Gastrocnemius medialis (tissue), 4 donors: ENCODE data around the gene MMP14. TPM values are rescaled to one million over a fixed set of nuclear protein-coding genes. Genes with fewer than 3 reads are reported as not detected.

Source experiments
- ATAC-seq, 2 donors: fragments of 150-250 bp; one replicate each; pipeline ENCODE4 v1.9.1; 2016
- DNase-seq, 2 donors: peaks; one replicate each; pipeline ENCODE4 v3.0.0-alpha.2; 2019
- H3K27ac ChIP-seq, 4 donors: fragments of 200-600 bp; sonication (generic); 1 replicate in 1 of 4; 2 replicates in 3 of 4; pipeline ENCODE4 v1.5.1; 2016 to 2018; ENCODE audit warnings: mild to moderate bottlenecking in 2 of 4, moderate library complexity in 1 of 4
- H3K27me3 ChIP-seq, 3 donors: fragments of 200-600 bp; sonication (generic) in 2 of 3; 1 replicate in 1 of 3; 2 replicates in 2 of 3; pipeline versions ENCODE4 v1.5.1 to v1.6.0; 2016 to 2019; ENCODE audit warnings: mild to moderate bottlenecking in 1 of 3, moderate library complexity in 1 of 3
- H3K36me3 ChIP-seq, 2 donors: fragments of 200-600 bp; sonication (generic) in 1 of 2; one replicate each; pipeline ENCODE4 v1.5.1; 2017 to 2018
- H3K4me1 ChIP-seq, 2 donors: fragments of 200-600 bp; sonication (generic) in 1 of 2; one replicate each; pipeline ENCODE4 v1.5.1; 2016 to 2017; ENCODE audit warnings: mild to moderate bottlenecking in 2 of 2
- H3K4me3 ChIP-seq, 4 donors: fragments of 200-600 bp; sonication (generic) in 3 of 4; 1 replicate in 1 of 4; 2 replicates in 3 of 4; pipeline ENCODE4 v1.5.1; 2016 to 2019; ENCODE audit warnings: mild to moderate bottlenecking in 2 of 4
- H3K9me3 ChIP-seq, 3 donors: fragments of 200-600 bp; sonication (generic) in 2 of 3; 1 replicate in 1 of 3; 2 replicates in 2 of 3; pipeline ENCODE4 v1.5.1; 2016 to 2019
- POLR2A ChIP-seq, 2 donors: fragments of 450-650 bp; IDR thresholded peaks; one replicate each; pipeline ENCODE4 v1.6.1; 2017; ENCODE audit warnings: antibody characterized with exemption in 2 of 2, mild to moderate bottlenecking in 2 of 2, moderate library complexity in 2 of 2
- in situ Hi-C, 4 donors: fragments of 200-750 bp; cut with MboI; loops; one replicate each; pipeline versions ENCODE4 v1.15.0 to v1.8.0; 2017; ENCODE audit warnings: low sequenced_read_pairs in 4 of 4
- intact Hi-C: fragments of 100-400 bp; cut with DNase I; formaldehyde crosslinking; loops from one replicate; pipeline ENCODE4 v1.15.1; 2023; ENCODE audit warnings: low total_unique reads
- total RNA-seq, 4 donors: library from RNA; depleted of rRNA; stranded (reverse); fragments of >200 nt; gene quantifications; one replicate each; pipeline versions ENCODE4 v1.1.0 to v1.2.3, GENCODE V29; 2016
- TF ChIP-seq, protein P1 (sequence below), 5 experiments: fragments of 450-650 bp in 3 of 5; fragments of 200-600 bp in 2 of 5; sonication (generic) in 2 of 5; IDR thresholded peaks in 4 of 5; conservative IDR thresholded peaks in 1 of 5; 1 replicate in 4 of 5; 2 replicates in 1 of 5; pipeline ENCODE4 v1.5.1; 2016 to 2019; ENCODE audit warnings: antibody characterized with exemption in 5 of 5, mild to moderate bottlenecking in 3 of 5, moderate library complexity in 3 of 5

Gene MMP14
- total RNA-seq, 4 donors from 2014 or later, result 14.9 to 29.7 (median 20.8) TPM

DNA sequence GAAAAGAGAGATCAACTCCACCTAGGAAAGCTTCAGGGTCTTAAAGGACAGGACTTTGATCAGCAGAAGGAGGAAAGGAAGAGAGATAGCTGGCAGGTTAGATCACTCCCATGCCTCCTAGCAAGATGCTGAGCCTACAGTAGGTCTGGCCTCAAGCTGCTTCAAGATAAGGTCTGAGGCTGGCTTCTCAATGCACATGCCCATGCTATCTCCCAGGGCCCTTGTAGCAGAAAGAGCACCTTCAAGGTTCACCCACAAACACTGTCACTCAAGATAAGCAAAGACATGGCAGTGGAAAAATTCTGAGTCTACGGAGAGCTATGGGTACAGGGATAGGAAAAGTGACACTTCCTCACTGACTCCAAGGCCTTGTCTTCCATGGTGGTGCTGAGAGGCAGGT is 61.0 kb downstream of the MMP14 start:
- H3K4me3 ChIP-seq, result no peak overlapping the region
- H3K36me3 ChIP-seq, result peaks cover 0 to 21% of the 10 kb centered on the region in 2 donors
- no peaks in the 10 kb centered on the region for H3K27me3 ChIP-seq
- H3K27ac ChIP-seq, result no peak overlapping the region
- no peaks in the 10 kb centered on the region for H3K9me3 ChIP-seq
- in situ Hi-C loops (no loop called here), intact Hi-C loops (no loop called here)
- no peaks in the 10 kb centered on the region for H3K4me1 ChIP-seq
- no peak for ATAC-seq
- TF ChIP-seq, protein P1, sequence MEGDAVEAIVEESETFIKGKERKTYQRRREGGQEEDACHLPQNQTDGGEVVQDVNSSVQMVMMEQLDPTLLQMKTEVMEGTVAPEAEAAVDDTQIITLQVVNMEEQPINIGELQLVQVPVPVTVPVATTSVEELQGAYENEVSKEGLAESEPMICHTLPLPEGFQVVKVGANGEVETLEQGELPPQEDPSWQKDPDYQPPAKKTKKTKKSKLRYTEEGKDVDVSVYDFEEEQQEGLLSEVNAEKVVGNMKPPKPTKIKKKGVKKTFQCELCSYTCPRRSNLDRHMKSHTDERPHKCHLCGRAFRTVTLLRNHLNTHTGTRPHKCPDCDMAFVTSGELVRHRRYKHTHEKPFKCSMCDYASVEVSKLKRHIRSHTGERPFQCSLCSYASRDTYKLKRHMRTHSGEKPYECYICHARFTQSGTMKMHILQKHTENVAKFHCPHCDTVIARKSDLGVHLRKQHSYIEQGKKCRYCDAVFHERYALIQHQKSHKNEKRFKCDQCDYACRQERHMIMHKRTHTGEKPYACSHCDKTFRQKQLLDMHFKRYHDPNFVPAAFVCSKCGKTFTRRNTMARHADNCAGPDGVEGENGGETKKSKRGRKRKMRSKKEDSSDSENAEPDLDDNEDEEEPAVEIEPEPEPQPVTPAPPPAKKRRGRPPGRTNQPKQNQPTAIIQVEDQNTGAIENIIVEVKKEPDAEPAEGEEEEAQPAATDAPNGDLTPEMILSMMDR (IDR thresholded peaks at IDR 0.05 in 4 of 5, conservative IDR thresholded peaks at IDR 0.05 in 1 of 5), result no peak
- no peak for TF ChIP-seq POLR2A (IDR thresholded peaks at IDR 0.05)
- DNase-seq, result no peak

Other genes starting within 250 kb of the MMP14 start
- 100 to 1,000 TPM; 155 to 257 (median 209) TPM for gene DAD1, start 247.4 kb upstream of the MMP14 start, total RNA-seq
- gene ABHD4, start 238.3 kb upstream of the MMP14 start, total RNA-seq, result 10 to 100 TPM; 17.1 to 38.7 (median 27.6) TPM
- gene OR6J1, start 192.2 kb upstream of the MMP14 start, total RNA-seq, result not detected
- 100 to 1,000 TPM in 3 of 4 donors, 10 to 100 TPM in 1; 83.5 to 135 (median 114) TPM for gene OXA1L, start 69.9 kb upstream of the MMP14 start, total RNA-seq
- gene SLC7A7, start 21.1 kb upstream of the MMP14 start, total RNA-seq, result 1 to 10 TPM in 3 of 4 donors, under 1 TPM in 1; 0.68 to 5.3 (median 2.2) TPM
- 100 to 1,000 TPM in 1 of 4 donors, 10 to 100 TPM in 3; 48.5 to 153 (median 89.0) TPM for gene MRPL52, start 6.7 kb upstream of the MMP14 start, total RNA-seq
- gene LRP10, start 35.2 kb downstream of the MMP14 start, total RNA-seq, result 100 to 1,000 TPM in 1 of 4 donors, 10 to 100 TPM in 3; 31.1 to 109 (median 60.1) TPM
- 1 to 10 TPM in 1 of 4 donors, not detected in 3; 1.1 TPM for gene REM2, start 46.6 kb downstream of the MMP14 start, total RNA-seq
- 10 to 100 TPM; 37.7 to 83.3 (median 62.1) TPM for gene RBM23, start 82.6 kb downstream of the MMP14 start, total RNA-seq
- gene PRMT5, start 92.8 kb downstream of the MMP14 start, total RNA-seq, result 10 to 100 TPM; 67.2 to 83.2 (median 78.6) TPM
- 10 to 100 TPM; 12.9 to 34.6 (median 17.1) TPM for gene HAUS4, start 120.5 kb downstream of the MMP14 start, total RNA-seq
- gene AJUBA, start 146.0 kb downstream of the MMP14 start, total RNA-seq, result 1 to 10 TPM in 2 of 4 donors, under 1 TPM in 2; 0.46 to 5.0 (median 1.9) TPM
- gene C14orf93, start 173.6 kb downstream of the MMP14 start, total RNA-seq, result 10 to 100 TPM in 1 of 4 donors, 1 to 10 TPM in 3; 3.7 to 16.2 (median 6.7) TPM
- 100 to 1,000 TPM; 304 to 543 (median 486) TPM for gene PSMB5, start 198.3 kb downstream of the MMP14 start, total RNA-seq
- gene PSMB11, start 205.6 kb downstream of the MMP14 start, total RNA-seq, result not detected
- 1 to 10 TPM in 1 of 4 donors, under 1 TPM in 3; 0.36 to 1.7 (median 0.58) TPM for gene CDH24, start 220.9 kb downstream of the MMP14 start, total RNA-seq